Mammary epithelial cell (primary cell): ENCODE data around the gene RPL19.

ENCODE experiments used
- CTCF ChIP-seq, 2 donors: IDR thresholded peaks in 1 of 2; conservative IDR thresholded peaks in 1 of 2; 2 replicates each; pipeline ENCODE4 v1.5.1; 2011 to 2012; ENCODE audit warnings: inconsistent platforms in 2 of 2, low read length in 2 of 2, mild to moderate bottlenecking in 2 of 2, control low read depth in 1 of 2, low read depth in 1 of 2; ENCODE audit not compliant: insufficient read depth in 1 of 2; ENCODE audit errors: extremely low read depth in 1 of 2
- EZH2 ChIP-seq: IDR thresholded peaks from 2 replicates; pipeline ENCODE4 v1.6.1; 2012; ENCODE audit warnings: low read length, inconsistent platforms, borderline replicate concordance

GRCh38 chr17:39217734-39218369 lies 17.8 kb downstream of the RPL19 start:
- no peak for TF ChIP-seq EZH2
- TF ChIP-seq CTCF (conservative IDR thresholded peaks at IDR 0.05 in 1 of 2, IDR thresholded peaks at IDR 0.05 in 1 of 2; ENCODE audit: extremely low read depth in 1 of 2, insufficient read depth in 1 of 2, low read depth in 1 of 2, low read length in 2 of 2) = no peak
